Posterior vena cava (tissue), 2 donors: ENCODE results near the gene ITCH. TPM values are rescaled to one million over a fixed set of nuclear protein-coding genes. Genes with fewer than 3 reads are reported as not detected.
"Not testable (repeated sequence)": the region's sequence is repeated elsewhere in the genome, so short reads cannot be mapped to it uniquely, and the experiment has no call there.

Experiments used
- DNase-seq: peaks from one replicate; pipeline ENCODE4 v3.0.0-alpha.2; 2020; ENCODE audit warnings: low spot score
- intact Hi-C, 2 donors: fragments of 100-400 bp; cut with DNase I; formaldehyde crosslinking; loops; one replicate each; pipeline versions ENCODE4 v1.14.1 to v1.14.2; 2022 to 2023
- total RNA-seq, 2 donors: library from RNA; stranded (reverse); fragmentation: NEBNext Ultra II Directional; extraction: Animal tissue kit (Norgen Biotek cat#: 25700); gene quantifications; one replicate each; pipeline ENCODE4 v1.2.1, GENCODE V29; 2021
- donor health status: DM: yes; HTN: yes; CAD: no.
- donor health status: DM: yes; HTN: yes; CAD: no.

ITCH gene
- total RNA-seq, 2 donors from 2014 or later: 51.8 to 64.8 TPM

DNA sequence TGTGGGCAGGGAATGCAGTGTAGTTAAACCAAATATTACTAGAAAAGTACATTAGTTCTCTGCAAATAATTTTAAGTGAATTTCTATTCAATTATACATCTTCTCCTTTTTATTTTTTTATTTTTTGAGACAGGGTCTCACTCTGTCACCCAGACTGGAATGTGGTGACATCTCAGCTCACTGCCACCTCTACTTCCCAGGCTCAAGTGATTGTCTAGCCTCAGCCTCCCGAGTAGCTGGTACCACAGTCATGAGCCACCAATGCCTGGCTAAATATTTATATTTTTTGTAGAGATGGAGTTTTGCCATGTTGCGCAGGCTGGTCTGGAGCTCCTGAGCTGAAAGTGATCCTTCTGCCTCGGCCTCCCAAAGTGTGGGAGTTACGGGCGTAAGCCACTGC, 76.1 kb downstream of the ITCH start:
- intact Hi-C loops: no loop called here
- DNase-seq: no peak

DNA sequence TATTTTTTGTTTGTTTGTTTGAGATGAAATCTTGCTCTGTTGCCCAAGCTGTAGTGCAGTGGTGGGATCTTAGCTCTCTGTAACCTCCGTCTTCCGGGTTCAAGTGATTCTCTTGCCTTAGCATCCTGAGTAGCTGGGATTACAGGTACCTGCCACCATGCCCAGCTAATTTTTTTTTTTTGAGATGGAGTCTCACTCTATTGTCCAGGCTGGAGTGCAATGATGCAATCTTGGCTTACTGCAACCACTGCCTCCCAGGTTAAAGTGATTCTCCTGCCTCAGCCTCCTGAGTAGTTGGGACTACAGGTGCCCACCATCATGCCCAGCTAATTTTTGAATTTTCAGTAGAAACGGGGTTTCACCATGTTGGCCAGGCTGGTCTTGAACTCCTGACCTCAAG, 78.3 kb downstream of the ITCH start:
- DNase-seq, intact Hi-C loops: not testable (repeated sequence)

DNA sequence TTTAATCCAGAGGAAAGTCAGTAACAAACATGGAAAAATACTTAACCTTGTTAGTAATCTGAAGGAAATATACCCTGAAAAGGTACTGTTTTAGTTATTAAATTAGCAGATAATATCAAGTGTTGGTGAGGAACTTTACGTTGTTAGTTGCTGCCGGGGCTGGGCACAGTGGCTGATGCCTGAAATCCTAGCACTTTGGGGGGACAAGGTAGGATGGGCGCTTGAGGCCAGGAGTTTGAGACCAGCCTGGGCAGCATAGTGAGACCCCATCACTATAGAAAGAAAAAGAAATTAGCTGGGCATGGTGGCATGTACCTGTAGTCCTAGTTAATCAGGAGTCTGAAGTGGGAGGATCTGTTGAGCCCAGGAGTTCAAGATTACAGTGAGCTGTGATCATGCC, 80.5 kb downstream of the ITCH start:
- intact Hi-C loops: no loop called here
- DNase-seq: no peak

DNA sequence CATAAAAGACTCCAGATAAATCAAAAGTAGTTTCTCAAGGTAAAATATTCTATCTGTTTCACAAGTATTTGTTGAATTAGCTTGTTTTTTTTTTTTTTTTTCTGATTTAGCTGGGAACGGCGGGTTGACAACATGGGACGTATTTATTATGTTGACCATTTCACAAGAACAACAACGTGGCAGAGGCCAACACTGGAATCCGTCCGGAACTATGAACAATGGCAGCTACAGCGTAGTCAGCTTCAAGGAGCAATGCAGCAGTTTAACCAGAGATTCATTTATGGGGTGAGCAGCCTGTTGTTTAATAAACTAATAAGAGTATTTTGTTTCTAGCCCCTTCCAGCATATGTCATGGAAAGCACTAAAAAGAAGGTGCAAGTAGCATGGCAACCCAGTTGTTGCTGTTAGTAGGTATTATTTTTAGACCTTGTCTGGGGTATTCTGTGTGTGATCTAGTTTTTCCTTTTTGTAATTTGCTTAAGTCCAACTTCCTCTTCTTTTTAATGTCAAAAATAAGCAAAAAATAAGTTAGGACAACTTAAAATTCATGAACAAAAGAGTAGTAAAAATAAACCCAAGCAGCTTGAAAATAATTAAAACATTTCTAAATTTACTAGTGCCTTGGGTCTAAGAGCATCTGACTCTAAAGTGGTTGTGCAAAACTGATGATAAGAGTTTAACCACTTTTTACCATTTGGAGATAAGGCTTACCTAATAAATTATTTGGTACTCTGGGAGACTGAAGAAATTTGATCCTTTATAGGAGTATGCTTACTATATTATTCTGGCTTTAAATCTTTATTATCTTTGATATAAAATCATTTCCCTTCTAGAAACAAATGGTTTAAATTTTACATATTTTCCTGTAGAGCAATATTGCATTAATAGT, 82.3 kb downstream of the ITCH start:
- intact Hi-C loops: no loop called here
- DNase-seq: no peak

DNA sequence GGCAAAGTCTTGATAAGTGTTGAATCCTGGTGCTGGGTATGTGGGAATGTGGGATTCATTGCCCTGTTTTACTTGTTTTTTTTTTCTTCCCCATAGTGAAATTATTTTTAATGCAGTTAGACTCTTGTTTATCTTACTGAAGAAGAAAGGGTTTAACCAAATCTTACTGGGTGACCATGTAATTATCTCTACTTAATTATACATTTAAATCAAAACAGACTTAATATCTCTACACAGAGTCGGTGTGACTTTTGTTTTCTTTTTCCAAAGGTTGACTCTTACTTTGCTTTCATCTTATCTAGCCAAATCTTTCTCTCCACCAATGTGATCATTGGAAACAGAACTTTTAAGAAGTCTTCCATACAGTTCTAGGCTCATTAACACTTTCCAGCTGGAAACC, 85.4 kb downstream of the ITCH start:
- intact Hi-C loops: no loop called here
- no peak for DNase-seq

DNA sequence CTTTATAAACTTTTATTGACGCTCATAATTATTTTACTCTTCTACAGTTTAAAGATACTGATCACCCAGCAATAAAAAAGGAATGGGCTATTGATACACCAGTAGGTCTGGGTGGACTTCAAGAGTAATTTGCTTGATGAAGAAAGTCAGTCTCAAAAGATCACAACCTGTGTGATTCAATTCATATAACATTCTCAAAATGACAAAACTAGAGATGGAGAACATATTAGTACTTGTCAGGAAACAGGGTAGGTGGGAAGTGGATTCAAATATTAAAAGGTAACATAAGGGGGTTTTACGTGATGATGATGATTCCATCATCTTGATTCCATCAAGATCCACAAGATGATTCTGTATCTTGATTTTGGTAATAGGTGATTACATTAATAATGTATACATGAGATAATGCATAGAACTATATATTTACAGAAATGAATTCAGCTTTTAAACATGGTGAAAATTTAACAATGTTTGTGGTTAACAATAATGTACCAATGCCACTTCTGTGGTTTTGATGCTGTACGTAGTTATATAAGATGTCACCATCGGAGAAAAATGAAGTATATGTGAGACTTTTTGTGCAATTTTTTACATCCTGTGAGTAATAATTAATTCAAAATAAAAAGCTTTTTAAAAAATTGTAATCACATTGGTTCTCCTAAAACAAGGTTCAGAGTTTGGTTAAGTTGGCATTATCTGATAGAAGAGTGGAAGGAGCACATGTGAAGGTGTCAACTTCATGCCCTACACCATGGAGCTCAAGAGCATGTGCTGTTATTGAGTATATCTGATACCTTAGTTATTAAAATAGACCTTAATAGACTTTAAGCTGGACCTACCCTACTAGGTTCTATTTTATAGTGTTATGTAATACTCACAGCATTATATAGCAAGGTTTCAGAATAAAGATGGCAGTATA, 86.9 kb downstream of the ITCH start:
- intact Hi-C loops: no loop called here
- DNase-seq: no peak

DNA sequence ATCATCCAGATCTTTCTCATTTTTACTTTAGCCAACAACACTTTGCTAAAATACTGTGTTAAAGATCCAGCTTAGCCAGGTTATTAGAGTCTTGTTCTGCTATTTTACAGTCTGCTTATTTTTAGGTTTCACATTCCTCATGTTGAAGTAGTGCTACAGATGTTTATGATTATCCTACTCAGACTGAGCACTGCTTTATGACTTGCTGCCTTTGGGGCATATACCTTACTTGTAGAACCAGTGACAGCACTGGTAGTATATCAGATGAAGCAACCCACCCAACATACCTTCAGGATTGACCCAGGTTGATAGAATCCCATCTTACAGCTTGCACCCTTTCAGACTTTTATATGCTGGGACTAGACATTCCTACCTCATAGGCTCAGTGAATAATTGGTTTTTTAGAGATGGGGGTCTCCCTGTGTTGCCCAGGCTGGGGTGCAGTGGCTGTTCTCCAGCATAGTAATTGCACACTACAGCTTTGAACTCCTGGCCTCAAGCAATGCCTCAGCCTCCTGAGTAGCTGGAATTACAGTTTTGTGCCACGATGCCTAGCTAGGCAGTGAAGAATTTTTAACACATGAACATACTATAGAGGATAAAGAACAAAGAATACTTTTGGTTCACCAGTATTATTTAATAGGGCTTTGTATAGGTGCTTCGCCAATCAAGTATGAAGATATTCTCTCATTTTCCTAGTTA, 89.4 kb downstream of the ITCH start:
- no peak for DNase-seq
- intact Hi-C loops: no loop called here

DNA sequence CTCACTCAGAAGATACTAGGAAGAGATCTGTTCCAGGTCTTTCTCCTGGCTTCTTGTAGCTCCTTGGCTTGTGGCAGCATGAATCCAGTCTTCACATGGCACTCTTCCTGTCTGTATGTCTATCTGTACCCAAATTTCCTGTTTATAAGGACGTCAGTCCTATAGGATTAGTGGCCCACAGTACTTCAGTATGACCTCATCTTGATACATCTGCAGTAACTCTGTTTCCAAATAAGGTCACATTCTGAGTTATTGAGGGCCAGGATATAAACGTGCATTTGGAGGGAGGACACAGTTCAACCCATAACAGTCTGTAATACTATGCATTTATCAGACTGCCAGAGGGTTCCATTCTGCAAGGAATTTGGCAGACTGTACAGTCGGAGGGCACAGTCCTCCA, 95.6 kb downstream of the ITCH start:
- intact Hi-C loops: no loop called here
- no peak for DNase-seq

DNA sequence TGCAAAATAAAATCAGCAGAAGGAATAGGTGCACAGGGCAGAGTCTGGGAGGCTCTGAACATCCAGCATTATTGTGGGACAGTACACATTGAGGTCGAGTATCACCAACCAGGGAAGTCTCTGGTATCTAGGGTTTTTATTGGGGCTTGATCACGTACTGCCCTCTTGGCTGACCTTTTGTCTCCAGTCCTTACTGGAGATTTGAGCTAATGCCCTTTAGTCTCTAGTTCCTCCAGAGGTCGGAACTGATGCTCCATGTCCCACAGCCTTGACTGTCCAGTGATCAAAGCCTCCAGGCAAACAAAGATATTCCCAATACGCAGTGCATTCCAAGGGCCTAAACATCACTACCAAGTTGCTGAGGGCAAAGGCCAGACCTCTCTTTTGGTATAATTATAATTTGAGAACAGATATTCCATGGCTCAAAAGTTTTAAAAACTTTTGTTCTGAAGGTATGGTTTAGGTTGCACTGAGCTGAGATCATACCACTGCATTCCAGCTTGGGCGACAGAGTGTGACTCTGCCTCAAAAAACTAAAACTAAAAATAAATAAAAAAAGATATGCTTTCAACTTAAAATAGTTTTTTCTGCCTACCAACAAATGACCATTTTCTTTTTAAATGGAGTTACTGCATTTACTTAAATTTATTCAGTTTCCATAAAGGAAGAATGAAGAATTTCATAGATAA, 96.3 kb downstream of the ITCH start:
- DNase-seq: no peak
- intact Hi-C loops: no loop called here

DNA sequence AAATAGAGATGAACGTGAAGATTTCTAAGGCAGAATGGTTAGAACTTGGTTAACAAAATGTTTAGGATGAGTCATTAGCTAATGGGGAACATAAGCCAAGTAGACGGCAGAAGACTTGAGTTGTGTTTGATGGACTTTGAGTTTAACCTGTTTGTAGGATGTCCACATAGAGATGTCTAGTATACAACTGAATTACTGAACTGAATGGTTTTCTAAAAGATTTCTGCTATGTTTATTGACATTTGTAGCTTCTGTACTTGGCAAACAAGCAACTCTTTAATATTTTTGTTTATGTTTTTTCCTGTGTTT, 98.7 kb downstream of the ITCH start:
- intact Hi-C loops: no loop called here
- DNase-seq: no peak

DNA sequence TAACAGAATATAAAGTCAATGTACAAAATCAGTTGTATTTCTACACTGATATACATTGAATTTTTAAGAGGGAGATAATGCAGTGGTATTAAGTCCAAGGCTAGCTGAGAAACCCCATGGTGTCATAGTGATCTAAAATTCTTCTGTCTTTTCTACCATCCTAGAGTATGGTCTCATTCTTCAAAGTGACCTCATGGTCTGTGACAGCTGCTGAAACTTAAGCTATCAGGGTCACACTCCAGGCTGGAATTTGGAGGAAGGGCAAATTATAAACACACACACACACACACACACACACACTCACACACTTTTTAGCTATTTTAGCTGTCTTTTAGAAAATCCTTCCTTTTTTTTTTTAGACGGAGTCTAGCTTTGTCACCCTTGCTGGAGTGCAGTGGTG, 105.9 kb downstream of the ITCH start:
- intact Hi-C loops: no loop called here

DNA sequence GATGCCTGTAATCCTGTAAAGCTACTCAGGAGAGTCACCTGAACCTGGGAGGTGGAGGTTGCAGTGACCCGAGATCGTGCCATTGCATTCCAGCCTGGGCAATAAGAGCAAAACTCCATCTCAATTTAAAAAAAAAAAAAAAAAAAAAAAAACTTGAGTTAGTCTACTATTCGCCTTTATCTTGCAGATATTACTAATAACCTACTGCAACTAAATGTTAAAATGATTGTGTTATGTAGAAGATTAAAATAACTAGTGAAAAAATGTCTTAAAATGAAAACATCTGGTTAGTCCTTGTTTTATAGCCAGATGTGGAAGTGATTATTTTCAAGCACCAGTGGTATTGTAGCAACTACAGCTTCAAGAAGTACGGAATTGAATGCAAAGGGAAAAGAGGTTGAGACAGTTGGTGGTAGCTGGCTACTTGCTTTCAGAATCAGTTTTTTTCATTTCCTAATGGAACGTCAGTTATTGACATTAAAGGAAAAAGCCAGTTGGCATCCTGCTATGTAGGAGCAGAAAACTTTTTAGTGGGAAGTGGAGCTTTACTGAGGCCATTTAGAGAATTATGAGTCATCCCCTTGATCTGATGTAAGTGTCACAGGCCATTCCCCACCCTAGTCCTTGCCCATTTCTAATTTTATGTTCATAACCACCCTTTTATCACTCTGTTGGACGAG, 109.3 kb downstream of the ITCH start:
- no peak for DNase-seq
- intact Hi-C loops: loop anchor here in 1 of 2 donors (10.0 kb wide), 1 partner anchor 158 kb away; no protein-coding TSS in a partner anchor

More for the DNA sequence above, 105.9 kb downstream of the ITCH start:
- DNase-seq: no peak

DNA sequence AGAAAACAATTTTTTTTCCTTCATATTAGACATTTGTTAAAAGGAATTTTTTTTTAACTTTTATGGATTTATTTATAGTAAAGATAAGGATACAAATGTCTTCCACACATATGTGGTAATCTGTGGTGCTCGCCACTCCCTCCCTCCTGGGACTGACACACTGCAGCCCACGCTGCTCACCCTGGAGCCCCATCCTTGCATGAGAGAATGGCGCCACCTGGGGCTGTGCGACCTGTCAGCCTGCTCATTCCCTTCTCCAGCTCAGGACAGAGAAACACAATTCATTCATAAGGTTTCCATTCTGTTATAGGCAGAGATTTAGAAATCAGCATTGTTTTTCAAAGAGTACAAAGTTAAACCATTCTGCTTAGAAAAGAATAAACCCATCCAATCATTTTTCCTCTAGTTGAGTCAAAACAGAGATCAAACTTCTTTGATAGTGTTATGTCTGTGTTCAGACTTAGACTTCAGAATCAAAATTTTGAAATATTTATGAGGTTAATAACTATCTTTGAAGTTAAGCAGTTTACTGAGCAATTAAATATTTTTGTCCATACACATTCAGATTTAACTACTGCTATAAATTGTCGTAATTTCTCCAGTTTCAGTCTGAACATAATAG, 110.3 kb downstream of the ITCH start:
- intact Hi-C loops: loop anchor here in 1 of 2 donors (10.0 kb wide), 1 partner anchor 159 kb away; no protein-coding TSS in a partner anchor
- no peak for DNase-seq

DNA sequence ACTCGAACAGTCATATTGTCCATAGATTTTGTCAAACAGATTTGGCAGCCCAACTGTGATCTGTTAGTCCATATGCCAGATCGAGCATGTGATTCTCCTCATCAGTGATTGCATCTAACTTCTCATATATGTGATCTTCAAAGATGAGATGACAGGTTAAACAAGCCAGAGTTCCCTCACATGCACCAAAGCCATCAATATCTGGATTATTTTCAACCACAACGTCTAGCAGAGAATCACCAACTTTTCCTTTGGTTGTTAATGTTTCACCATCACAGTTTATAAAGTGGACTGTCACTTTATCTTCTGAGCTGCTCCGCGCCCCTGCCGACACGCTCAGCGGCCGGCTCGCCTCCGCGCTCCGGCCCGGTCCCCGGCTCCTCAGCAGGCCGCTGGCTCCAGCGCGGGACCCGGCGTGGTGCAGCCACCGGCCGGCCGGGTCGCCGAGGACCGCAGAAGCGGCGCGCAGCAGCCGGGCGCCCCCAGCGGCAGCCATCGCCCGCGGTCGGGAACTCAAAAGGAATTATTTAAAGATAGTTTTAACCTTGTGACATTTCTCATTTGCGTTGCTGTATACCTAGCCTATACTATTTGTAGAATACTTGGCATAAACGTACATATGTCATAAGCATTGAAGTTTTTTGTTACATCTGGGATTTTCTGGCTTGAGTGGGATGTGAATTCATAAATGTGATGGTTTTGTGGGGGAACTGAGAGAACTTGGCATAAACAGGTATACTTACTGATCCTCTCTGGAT, 113.1 kb downstream of the ITCH start:
- peak; percentile 87 for DNase-seq
- intact Hi-C loops: loop anchor here in 1 of 2 donors (10.0 kb wide), 1 partner anchor 161 kb away; no protein-coding TSS in a partner anchor

DNA sequence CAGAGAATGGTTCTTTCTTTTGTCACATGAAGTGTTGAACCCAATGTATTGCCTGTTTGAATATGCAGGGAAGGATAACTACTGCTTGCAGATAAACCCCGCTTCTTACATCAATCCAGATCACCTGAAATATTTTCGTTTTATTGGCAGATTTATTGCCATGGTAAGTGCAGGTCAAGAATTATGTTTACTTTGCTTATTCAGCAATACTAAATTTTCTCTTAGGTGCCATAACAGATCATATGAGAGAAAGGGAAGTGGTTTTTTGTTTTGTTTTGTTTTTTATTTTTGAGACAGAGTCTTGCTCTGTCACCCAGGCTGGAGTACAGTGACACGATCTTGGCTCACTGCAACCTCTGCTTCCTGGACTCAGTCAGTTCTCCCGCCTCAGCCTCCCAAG, 116.6 kb downstream of the ITCH start:
- no peak for DNase-seq
- intact Hi-C loops: loop anchor here in 1 of 2 donors (10.0 kb wide), 1 partner anchor 165 kb away; no protein-coding TSS in a partner anchor

DNA sequence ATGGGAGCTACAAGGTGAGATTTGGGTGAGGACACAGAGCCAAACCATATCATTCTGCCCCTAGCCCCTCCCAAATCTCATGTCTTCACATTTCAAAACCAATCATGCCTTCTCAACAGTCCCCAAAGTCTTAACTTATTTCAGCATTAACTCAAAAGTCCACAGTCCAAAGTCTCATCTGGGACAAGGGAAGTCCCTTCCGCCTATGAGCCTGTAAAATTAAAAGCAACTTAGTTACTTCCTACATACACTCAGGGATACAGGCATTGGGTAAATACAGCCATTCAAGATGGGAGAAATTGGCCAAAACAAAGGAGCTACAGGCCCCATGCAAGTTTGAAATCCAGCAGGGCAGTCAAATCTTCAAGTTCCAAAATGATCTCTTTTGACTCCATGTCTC, 119.1 kb downstream of the ITCH start:
- intact Hi-C loops: not testable (repeated sequence)

DNA sequence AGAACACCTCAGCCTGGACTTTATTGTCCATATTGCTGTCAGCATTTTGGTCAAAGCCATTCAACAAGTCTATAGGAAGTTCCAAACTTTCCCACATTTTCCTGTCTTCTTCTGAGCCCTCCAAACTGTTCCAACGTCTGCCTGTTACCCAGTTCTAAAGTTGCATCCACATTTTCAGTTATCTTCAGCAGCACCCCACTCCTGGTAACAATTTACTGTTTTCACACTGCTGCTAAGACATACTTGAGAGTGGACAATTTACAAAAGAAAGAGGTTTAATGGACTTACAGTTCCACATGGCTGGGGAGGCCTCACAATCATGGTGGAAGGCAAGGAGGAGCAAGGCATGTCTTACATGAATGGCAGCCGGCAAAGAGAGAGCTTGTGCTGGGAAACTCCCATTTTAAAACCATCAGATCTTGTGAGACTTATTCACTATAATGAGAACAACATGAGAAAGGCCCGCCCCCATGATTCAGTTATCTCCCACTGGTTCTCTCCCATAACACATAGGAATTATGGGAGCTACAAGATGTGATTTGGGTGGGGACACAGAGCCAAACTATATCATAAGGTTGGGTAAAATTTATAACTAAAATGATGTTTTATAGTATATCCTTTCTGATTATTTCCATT, 120.6 kb downstream of the ITCH start:
- intact Hi-C loops, DNase-seq: not testable (repeated sequence)

More for the DNA sequence above, 119.1 kb downstream of the ITCH start:
- DNase-seq: not testable (repeated sequence)
